CD1c-positive myeloid dendritic cell (primary cell): ENCODE measurements around the gene HOGA1.
"Not testable (repeated sequence)": the region's sequence is repeated elsewhere in the genome, so short reads cannot be mapped to it uniquely, and the experiment has no call there.

Experiments used
- DNase-seq: peaks from one replicate; pipeline ENCODE4 v3.0.0-alpha.2; 2016; ENCODE audit errors: extremely low spot score

Gene HOGA1

GRCh38 chr10:97611473-97611872 is 27.3 kb downstream of the HOGA1 start:
- DNase-seq, result no peak

GRCh38 chr10:97612386-97612785 is 28.2 kb downstream of the HOGA1 start:
- DNase-seq, result peak; percentile 24

GRCh38 chr10:97618285-97618684 is 34.1 kb downstream of the HOGA1 start:
- DNase-seq, result no peak

GRCh38 chr10:97618733-97619132 is 34.5 kb downstream of the HOGA1 start:
- DNase-seq, result no peak

GRCh38 chr10:97623277-97623676 is 39.1 kb downstream of the HOGA1 start:
- no peak for DNase-seq

- no peak for DNase-seq
Observed at GRCh38 chr10:97627731-97628130, 43.5 kb downstream of the HOGA1 start.

GRCh38 chr10:97628228-97628627 is 44.0 kb downstream of the HOGA1 start:
- DNase-seq, result no peak

- DNase-seq, result no peak
Observed at GRCh38 chr10:97629289-97629688, 45.1 kb downstream of the HOGA1 start.

- DNase-seq, result no peak
Observed at GRCh38 chr10:97631098-97631497, 46.9 kb downstream of the HOGA1 start.

- peak; percentile 95 for DNase-seq
Observed at GRCh38 chr10:97632949-97633884, 49.0 kb downstream of the HOGA1 start, which contains the start of gene MORN4. TSS of gene MORN4 (minus strand) at chr10:97633500. CDS start at chr10:97619653, 13,847 bp downstream.

GRCh38 chr10:97633921-97634320 is 49.7 kb downstream of the HOGA1 start:
- no peak for DNase-seq

- no peak for DNase-seq
Observed at GRCh38 chr10:97635577-97635976, 51.4 kb downstream of the HOGA1 start.

- DNase-seq, result not testable (repeated sequence)
Observed at GRCh38 chr10:97639090-97639489, 54.9 kb downstream of the HOGA1 start.

- DNase-seq, result peak; percentile 100
Observed at GRCh38 chr10:97640174-97640867, 56.1 kb downstream of the HOGA1 start, which contains the start of gene PI4K2A. TSS of gene PI4K2A (plus strand) at chr10:97640671. CDS start at chr10:97640743, 72 bp downstream.

GRCh38 chr10:97640868-97641811 is 57.0 kb downstream of the HOGA1 start:
- DNase-seq, result peak; percentile 76

GRCh38 chr10:97642471-97643159 is 58.4 kb downstream of the HOGA1 start:
- not testable (repeated sequence) for DNase-seq

- peak; percentile 38 for DNase-seq
Observed at GRCh38 chr10:97643441-97643985, 59.3 kb downstream of the HOGA1 start.

GRCh38 chr10:97644936-97645335 is 60.7 kb downstream of the HOGA1 start:
- DNase-seq, result no peak

GRCh38 chr10:97647556-97647955 is 63.4 kb downstream of the HOGA1 start:
- peak; percentile 53 for DNase-seq

GRCh38 chr10:97648562-97649404 is 64.6 kb downstream of the HOGA1 start:
- peak; percentile 94 for DNase-seq
